Esophagus muscularis mucosa (tissue), 4 donors: ENCODE measurements around the gene TMEM255B. TPM values are rescaled to one million over a fixed set of nuclear protein-coding genes. Genes with fewer than 3 reads are reported as not detected.

Source experiments
- DNase-seq: peaks from one replicate; pipeline ENCODE4 v3.0.0-alpha.2; 2017; ENCODE audit errors: extremely low spot score
- H3K27ac ChIP-seq, 4 donors: fragments of 200-600 bp; sonication (generic); replicated peaks in 1 of 4; 1 replicate in 3 of 4; 2 replicates in 1 of 4; pipeline ENCODE4 v1.5.1; 2016 to 2019; ENCODE audit warnings: mild to moderate bottlenecking in 1 of 4
- H3K27me3 ChIP-seq, 4 donors: fragments of 200-600 bp; sonication (generic); one replicate each; pipeline versions ENCODE4 v1.5.1 to v1.6.0; 2016 to 2019
- H3K36me3 ChIP-seq, 4 donors: fragments of 200-600 bp; sonication (generic); one replicate each; pipeline ENCODE4 v1.5.1; 2016 to 2019
- H3K4me1 ChIP-seq, 4 donors: fragments of 200-600 bp; sonication (generic); one replicate each; pipeline ENCODE4 v1.5.1; 2016 to 2019
- H3K4me3 ChIP-seq, 4 donors: fragments of 200-600 bp; sonication (generic); 1 replicate in 2 of 4; 2 replicates in 2 of 4; pipeline ENCODE4 v1.5.1; 2016 to 2019; ENCODE audit warnings: mild to moderate bottlenecking in 4 of 4, moderate library complexity in 1 of 4
- H3K9me3 ChIP-seq, 4 donors: fragments of 200-600 bp; sonication (generic); 1 replicate in 3 of 4; 2 replicates in 1 of 4; pipeline ENCODE4 v1.5.1; 2016 to 2019
- EP300 ChIP-seq: sonication (generic); formaldehyde crosslinking; IDR thresholded peaks from one replicate; pipeline ENCODE4 v1.6.1; 2017; ENCODE audit warnings: antibody characterized with exemption
- POLR2A ChIP-seq: fragments of 450-650 bp; IDR thresholded peaks from one replicate; pipeline ENCODE4 v1.6.1; 2017; ENCODE audit warnings: antibody characterized with exemption, moderate library complexity, mild to moderate bottlenecking, low read depth
- POLR2AphosphoS5 ChIP-seq, 2 donors: sonication (generic); formaldehyde crosslinking; IDR thresholded peaks; one replicate each; pipeline ENCODE4 v1.6.1; 2017; ENCODE audit warnings: antibody characterized with exemption in 2 of 2
- WGBS: methylation state at CpG from one replicate; pipeline ENCODE4 v1.1.5; 2018; 5-methylcytosine and 5-hydroxymethylcytosine counted together
- intact Hi-C: fragments of 100-400 bp; cut with DNase I; formaldehyde crosslinking; loops from one replicate; pipeline ENCODE4 v1.15.1; 2023
- total RNA-seq, 4 donors: library from RNA; depleted of rRNA; stranded (reverse); fragments of >200 nt; gene quantifications; one replicate each; pipeline versions ENCODE4 v1.1.0 to v1.2.1, GENCODE V29; 2016
- TF ChIP-seq, protein P1 (sequence below), 3 experiments: fragments of 200-600 bp in 2 of 3; fragments of 450-650 bp in 1 of 3; sonication (generic) in 2 of 3; IDR thresholded peaks; one replicate each; pipeline ENCODE4 v1.5.1; 2017 to 2019; ENCODE audit warnings: antibody characterized with exemption in 3 of 3, mild to moderate bottlenecking in 2 of 3, moderate library complexity in 1 of 3

Gene TMEM255B
- total RNA-seq, 4 donors from 2014 or later, result 4.1 to 12.3 (median 10.7) TPM

DNA sequence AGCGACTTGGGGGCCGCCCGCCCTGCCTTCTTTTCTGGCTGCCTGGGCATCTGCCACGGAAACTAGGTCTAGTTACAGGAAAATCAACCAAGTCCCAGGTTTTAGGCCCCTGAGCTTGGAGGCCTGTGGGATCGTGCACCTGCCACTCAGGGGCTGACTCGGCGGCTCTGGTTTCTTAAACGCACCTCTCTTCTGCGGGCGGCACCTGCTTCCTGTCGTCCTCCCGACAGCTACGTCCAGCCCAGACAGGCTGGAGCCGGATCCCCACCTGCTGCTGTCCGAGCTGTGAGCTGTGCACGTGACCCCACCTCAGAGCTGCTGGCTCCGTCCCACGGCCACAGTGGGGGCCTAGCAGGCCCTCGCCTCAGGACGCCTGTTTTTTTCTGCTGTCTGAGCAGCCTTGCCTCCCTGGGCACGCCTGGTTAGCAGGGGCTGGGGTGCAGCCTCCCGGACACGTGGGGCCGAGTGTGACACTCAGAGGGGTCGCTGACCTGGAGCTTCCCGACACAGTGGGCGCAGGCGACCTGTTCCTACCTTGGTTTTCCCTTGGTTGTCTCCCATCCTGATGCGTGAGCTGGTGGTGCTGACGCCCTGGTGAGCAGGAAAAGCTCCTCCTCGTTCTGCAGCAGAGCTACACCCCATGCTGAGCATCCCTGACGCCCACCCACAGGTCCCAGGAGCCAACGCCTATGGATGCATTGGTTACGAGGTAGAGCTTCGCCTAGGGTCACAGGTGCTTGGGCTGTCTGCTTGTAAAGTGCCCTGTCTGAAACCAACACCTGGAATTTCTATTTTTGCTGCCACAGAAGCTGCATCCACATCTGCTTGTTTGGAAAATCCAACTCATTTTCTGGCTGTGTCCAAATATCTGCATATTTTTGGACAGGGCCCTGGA is 17.5 kb downstream of the TMEM255B start:
- Histone ChIP-seq H3K36me3 (no peaks in the 10 kb centered on the region), H3K4me1 (no peaks in the 10 kb centered on the region), H3K4me3 (no peak overlapping the region), H3K9me3 (no peaks in the 10 kb centered on the region), H3K27me3 (peaks cover 0 to 29% (median 8%) of the 10 kb centered on the region in 4 donors), H3K27ac (no peak overlapping the region)
- no peak for TF ChIP-seq POLR2A
- TF ChIP-seq EP300, result no peak
- WGBS, result 68% methylated on average over 34 of the region's 35 CpGs
- no peak for DNase-seq
- intact Hi-C loops, result no loop called here

DNA sequence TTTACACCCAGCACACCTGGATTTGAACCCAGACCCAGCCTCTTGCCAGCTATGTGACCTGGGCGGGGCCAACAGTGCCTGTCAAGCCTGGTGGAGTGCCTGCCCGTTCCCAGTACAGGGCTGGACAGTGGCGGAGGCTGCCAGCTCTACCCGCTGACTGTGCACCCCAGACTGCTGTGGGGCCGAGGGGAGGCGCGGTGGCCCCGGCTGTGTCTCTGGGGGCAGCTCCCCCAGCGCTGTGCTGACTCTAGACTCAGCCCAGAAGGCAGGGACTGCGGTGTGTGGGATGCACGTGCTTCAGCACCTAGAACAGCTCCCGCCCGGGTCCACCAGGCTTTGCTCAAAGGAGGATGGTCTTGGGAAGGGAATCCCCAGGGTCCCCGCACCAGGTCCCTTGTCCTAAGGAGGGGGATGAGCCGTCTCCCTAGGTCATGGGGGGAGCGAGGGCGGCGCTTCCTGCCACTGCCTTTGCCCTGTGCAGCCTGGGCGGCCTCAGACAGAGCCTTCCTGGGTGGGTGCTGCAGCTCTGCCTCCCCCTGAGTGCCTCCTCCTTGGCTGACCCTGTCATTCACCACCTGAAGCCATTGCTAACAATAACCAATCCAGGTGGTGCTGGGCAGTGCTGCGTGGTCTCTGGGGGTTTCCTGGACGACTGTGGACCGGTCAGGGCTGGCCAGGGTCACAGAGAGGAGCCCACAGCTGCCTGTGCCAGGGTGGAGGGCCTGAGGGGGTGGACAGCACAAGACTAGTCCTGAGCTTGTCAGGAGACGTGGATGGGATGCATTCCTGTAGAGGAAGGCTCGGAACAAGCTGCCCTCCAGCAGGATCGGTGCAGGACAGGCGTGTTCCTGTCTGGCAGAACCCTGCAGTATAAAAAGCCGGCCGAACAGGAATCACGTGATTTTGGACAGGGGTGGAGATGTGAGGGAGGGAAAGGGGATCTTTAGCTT is 18.6 kb downstream of the TMEM255B start:
- intact Hi-C loops, result no loop called here
- Histone ChIP-seq H3K36me3 (no peaks in the 10 kb centered on the region), H3K9me3 (no peaks in the 10 kb centered on the region), H3K27me3 (peaks cover 0 to 29% (median 8%) of the 10 kb centered on the region in 4 donors), H3K4me3 (no peak overlapping the region), H3K27ac (no peak overlapping the region), H3K4me1 (no peaks in the 10 kb centered on the region)
- TF ChIP-seq, protein P1, sequence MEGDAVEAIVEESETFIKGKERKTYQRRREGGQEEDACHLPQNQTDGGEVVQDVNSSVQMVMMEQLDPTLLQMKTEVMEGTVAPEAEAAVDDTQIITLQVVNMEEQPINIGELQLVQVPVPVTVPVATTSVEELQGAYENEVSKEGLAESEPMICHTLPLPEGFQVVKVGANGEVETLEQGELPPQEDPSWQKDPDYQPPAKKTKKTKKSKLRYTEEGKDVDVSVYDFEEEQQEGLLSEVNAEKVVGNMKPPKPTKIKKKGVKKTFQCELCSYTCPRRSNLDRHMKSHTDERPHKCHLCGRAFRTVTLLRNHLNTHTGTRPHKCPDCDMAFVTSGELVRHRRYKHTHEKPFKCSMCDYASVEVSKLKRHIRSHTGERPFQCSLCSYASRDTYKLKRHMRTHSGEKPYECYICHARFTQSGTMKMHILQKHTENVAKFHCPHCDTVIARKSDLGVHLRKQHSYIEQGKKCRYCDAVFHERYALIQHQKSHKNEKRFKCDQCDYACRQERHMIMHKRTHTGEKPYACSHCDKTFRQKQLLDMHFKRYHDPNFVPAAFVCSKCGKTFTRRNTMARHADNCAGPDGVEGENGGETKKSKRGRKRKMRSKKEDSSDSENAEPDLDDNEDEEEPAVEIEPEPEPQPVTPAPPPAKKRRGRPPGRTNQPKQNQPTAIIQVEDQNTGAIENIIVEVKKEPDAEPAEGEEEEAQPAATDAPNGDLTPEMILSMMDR (IDR thresholded peaks at IDR 0.05), result no peak
- no peak for TF ChIP-seq EP300
- no peak for TF ChIP-seq POLR2A
- no peak for TF ChIP-seq POLR2AphosphoS5 (IDR thresholded peaks at IDR 0.05)
- no peak for DNase-seq
- WGBS, result 68% methylated on average over 14 of the region's 29 CpGs

DNA sequence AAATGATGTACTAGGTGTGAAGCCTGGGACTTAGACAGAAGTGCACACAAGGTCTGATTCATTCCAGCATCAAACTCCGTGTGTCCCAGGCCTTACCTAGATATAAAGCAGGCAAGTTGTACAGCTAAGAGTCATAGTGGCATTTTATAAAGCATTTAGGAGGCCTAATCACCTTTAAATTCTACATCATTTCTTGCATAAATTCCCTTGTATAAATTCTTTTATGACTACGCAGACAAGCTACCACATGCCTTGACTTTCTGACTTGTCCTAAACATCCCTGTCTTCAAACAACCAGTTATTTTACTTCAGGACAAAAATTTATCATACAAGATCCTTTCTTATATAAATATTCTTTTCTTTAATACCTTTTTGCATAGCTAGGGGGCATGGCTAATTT is 22.5 kb downstream of the TMEM255B start:
- H3K36me3 ChIP-seq, result no peaks in the 10 kb centered on the region
- 81% methylated on average over 2 of the region's 2 CpGs for WGBS
- DNase-seq, result no peak
- intact Hi-C loops, result no loop called here
- no peaks in the 10 kb centered on the region for H3K4me1 ChIP-seq
- no peak overlapping the region for H3K4me3 ChIP-seq
- H3K27me3 ChIP-seq, result peaks cover 0 to 14% (median 4%) of the 10 kb centered on the region in 4 donors
- TF ChIP-seq POLR2AphosphoS5 (IDR thresholded peaks at IDR 0.05), result no peak
- no peak for TF ChIP-seq EP300
- TF ChIP-seq, protein P1 (IDR thresholded peaks at IDR 0.05), result no peak
- TF ChIP-seq POLR2A, result no peak
- H3K27ac ChIP-seq, result no peak overlapping the region
- H3K9me3 ChIP-seq, result no peaks in the 10 kb centered on the region

DNA sequence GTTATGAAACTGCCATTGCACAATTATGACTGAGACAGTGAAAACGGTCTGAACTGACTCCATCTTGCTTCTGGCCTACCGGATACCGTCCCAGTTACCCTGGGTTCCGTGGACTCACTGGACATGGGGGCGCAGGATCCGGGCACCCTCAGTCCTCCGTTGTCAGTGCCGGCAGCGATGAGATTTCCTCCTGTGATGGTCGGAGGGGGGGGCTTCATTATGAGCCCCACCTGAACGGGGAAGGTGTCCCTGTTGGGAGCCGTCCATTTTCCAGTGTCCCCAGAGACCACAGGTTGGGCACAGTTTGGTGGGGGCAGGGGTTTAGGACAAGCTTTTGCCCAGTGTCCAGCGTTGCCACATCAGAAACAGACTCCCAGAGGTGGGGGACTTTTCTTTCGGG is 23.4 kb downstream of the TMEM255B start:
- Histone ChIP-seq H3K9me3 (no peaks in the 10 kb centered on the region), H3K27me3 (peaks cover 0 to 7% (median 0%) of the 10 kb centered on the region in 4 donors), H3K4me1 (no peaks in the 10 kb centered on the region), H3K4me3 (no peak overlapping the region), H3K36me3 (no peaks in the 10 kb centered on the region), H3K27ac (no peak overlapping the region)
- intact Hi-C loops, result no loop called here
- DNase-seq, result no peak
- WGBS, result 84% methylated on average over 11 of the region's 14 CpGs
- no peak for TF ChIP-seq POLR2AphosphoS5 (IDR thresholded peaks at IDR 0.05)
- no peak for TF ChIP-seq POLR2A
- TF ChIP-seq, protein P1 (IDR thresholded peaks at IDR 0.05), result no peak
- TF ChIP-seq EP300, result no peak
